ENCODE data around the gene FAM13C. TPM values are rescaled to one million over a fixed set of nuclear protein-coding genes. Genes with fewer than 3 reads are reported as not detected.

Gene FAM13C
- total RNA-seq, 4 donors from 2014 or later = 6.0 to 125 (median 17.6) TPM

- ATAC-seq (no peak), DNase-seq (no peak)
- H3K27ac ChIP-seq = no peak overlapping the region
- H3K9me3 ChIP-seq = no peaks in the 10 kb centered on the region
- no peak overlapping the region for H3K4me3 ChIP-seq
- intact Hi-C loops (cut with DNase I; ENCODE audit: low total_unique reads) (no loop called here), in situ Hi-C loops (cut with MboI; ENCODE audit: low sequenced_read_pairs in 4 of 4) (loop anchor here in 1 of 4 donors (25.0 kb wide), 1 partner anchor 254 kb away; no protein-coding TSS in a partner anchor)
- no peaks in the 10 kb centered on the region for H3K4me1 ChIP-seq
- H3K27me3 ChIP-seq = no peaks in the 10 kb centered on the region
- H3K36me3 ChIP-seq = no peaks in the 10 kb centered on the region
- TF ChIP-seq CTCF (IDR thresholded peaks at IDR 0.05 in 4 of 5, conservative IDR thresholded peaks at IDR 0.05 in 1 of 5) = no peak
- no peak for TF ChIP-seq POLR2A (IDR thresholded peaks at IDR 0.05)
These were observed 146.0 kb downstream of the FAM13C start for GRCh38 chr10:59216178-59216869.

GRCh38 chr10:59214160-59214559 is 148.2 kb downstream of the FAM13C start:
- no peak overlapping the region for H3K27ac ChIP-seq
- H3K4me3 ChIP-seq = no peak overlapping the region
- ATAC-seq = no peak
- intact Hi-C loops (cut with DNase I; ENCODE audit: low total_unique reads) = no loop called here
- H3K4me1 ChIP-seq = no peaks in the 10 kb centered on the region
- in situ Hi-C loops (cut with MboI; ENCODE audit: low sequenced_read_pairs in 4 of 4) = loop anchor here in 1 of 4 donors (25.0 kb wide), 1 partner anchor 252 kb away; no protein-coding TSS in a partner anchor
- H3K9me3 ChIP-seq = no peaks in the 10 kb centered on the region
- H3K36me3 ChIP-seq = no peaks in the 10 kb centered on the region
- no peak for DNase-seq
- no peaks in the 10 kb centered on the region for H3K27me3 ChIP-seq
- TF ChIP-seq CTCF (IDR thresholded peaks at IDR 0.05 in 4 of 5, conservative IDR thresholded peaks at IDR 0.05 in 1 of 5) = no peak
- TF ChIP-seq POLR2A (IDR thresholded peaks at IDR 0.05) = no peak

- intact Hi-C loops (cut with DNase I; ENCODE audit: low total_unique reads) (no loop called here), in situ Hi-C loops (cut with MboI; ENCODE audit: low sequenced_read_pairs in 4 of 4) (loop anchor here in 1 of 4 donors (25.0 kb wide), 1 partner anchor 250 kb away; no protein-coding TSS in a partner anchor)
- no peak for DNase-seq
- Histone ChIP-seq H3K4me1 (no peaks in the 10 kb centered on the region), H3K36me3 (no peaks in the 10 kb centered on the region), H3K9me3 (no peaks in the 10 kb centered on the region), H3K27ac (no peak overlapping the region), H3K27me3 (no peaks in the 10 kb centered on the region), H3K4me3 (no peak overlapping the region)
- TF ChIP-seq POLR2A (IDR thresholded peaks at IDR 0.05) (no peak), CTCF (IDR thresholded peaks at IDR 0.05 in 4 of 5, conservative IDR thresholded peaks at IDR 0.05 in 1 of 5) (no peak)
- ATAC-seq = no peak
These were observed 150.0 kb downstream of the FAM13C start for GRCh38 chr10:59212301-59212798.

GRCh38 chr10:59206204-59206720 is 156.1 kb downstream of the FAM13C start:
- TF ChIP-seq POLR2A (IDR thresholded peaks at IDR 0.05) (no peak), CTCF (IDR thresholded peaks at IDR 0.05 in 4 of 5, conservative IDR thresholded peaks at IDR 0.05 in 1 of 5) (no peak)
- ATAC-seq = no peak
- H3K27me3 ChIP-seq = no peaks in the 10 kb centered on the region
- no peak for DNase-seq
- H3K4me1 ChIP-seq = no peaks in the 10 kb centered on the region
- H3K4me3 ChIP-seq = no peak overlapping the region
- H3K9me3 ChIP-seq = no peaks in the 10 kb centered on the region
- intact Hi-C loops (cut with DNase I; ENCODE audit: low total_unique reads) = no loop called here
- in situ Hi-C loops (cut with MboI; ENCODE audit: low sequenced_read_pairs in 4 of 4) = loop anchor here in 1 of 4 donors (25.0 kb wide), 1 partner anchor 244 kb away; no protein-coding TSS in a partner anchor
- H3K36me3 ChIP-seq = no peaks in the 10 kb centered on the region
- no peak overlapping the region for H3K27ac ChIP-seq

Other genes with a start within 250 kb of the FAM13C start
- gene PHYHIPL, start 185.9 kb downstream of the FAM13C start, total RNA-seq = under 1 TPM in 1 of 4 donors, not detected in 3; 0.32 TPM